ENCODE data around the gene GNAT3.

GRCh38 chr7:80414331-80414730 lies 97.5 kb downstream of the GNAT3 start:
- TF ChIP-seq CTCF (conservative IDR thresholded peaks at IDR 0.05) (no peak), EZH2 (IDR thresholded peaks at IDR 0.05; ENCODE audit: low read depth) (no peak)
